ENCODE data around the gene USP47.
A peak's percentile ranks its signal among the peaks of the same experiment; 100 is the strongest.

The USP47 gene

DNA sequence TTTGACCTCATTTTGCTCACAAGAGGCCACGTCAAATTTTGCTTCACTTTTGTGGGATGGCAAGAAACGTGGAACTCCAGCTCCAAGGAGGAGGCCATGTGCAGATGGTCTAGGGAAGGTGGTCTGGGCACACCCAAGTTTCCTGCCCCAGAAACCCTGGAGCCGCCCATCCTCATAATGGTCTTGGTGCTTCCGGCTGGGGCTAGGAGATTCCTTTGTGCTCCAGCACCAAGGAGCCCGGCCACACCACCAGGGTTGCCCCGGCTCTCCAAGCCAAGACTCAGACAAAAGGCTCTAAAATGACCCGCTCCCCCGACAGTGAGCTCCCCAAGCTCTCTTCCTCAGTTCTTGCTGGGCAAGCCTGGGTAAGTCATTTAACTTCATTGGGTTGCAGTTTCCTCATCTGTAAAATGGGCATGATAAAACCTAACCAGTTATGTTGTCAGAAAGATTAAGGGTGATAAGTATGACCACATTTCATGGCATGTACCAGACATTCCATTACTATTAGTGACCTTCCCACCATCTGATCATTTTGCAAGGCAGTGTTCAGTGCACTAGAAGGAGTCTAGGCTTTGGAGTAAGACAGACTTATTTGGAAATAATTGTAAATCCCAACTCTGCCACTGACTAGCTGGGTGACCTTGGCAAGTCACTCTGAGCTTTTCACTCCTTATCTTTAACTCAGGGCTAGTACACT lies 143.4 kb downstream of the USP47 start:
- no peak for DNase-seq

DNA sequence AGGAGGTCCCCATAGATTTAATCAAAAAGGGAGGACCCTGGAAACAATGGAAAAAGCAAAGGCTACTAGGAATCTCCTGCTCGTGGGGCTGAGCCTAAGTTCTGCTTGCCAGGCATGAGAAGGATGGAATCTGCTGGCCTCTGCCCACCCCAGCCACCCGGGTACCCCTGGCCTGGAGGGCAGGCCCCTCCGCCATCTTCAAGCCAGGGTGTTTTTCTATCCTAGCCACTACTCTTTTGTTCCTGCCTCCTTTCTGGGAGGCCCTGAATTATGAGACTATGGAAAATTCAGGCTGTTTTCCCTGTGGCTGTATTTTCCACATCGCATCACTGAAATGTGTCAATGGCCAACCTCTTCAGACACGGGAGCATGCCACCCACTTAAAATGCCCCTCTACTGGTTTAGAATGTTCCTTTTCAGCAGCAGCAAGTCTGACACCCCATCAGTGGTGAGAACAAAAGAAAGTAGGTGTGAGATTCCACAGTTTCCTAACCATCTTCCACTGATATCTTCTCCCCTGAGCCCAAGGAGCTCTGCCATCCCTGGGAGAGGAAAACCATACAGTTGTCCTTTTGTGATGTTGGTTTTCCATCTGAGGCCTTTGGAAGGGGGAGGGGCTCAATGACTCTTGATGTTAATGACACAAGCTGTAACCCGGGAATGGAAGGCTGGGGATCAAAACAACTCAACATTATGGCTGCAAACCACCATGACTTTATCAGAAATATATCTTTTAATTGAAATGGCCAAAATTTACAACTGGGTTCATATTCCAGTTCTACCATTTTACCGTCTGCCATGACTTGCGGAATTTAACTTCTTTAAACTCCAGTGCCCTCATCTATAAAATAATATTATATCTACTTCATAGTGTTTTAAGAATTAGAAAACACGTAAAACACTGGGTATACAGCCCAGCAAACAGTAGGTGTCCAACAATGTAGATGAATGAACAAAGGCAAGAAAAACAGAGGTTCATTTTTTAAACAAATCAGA lies 144.5 kb downstream of the USP47 start:
- DNase-seq, result no peak

GRCh38 chr11:11987503-11988022 lies 145.8 kb downstream of the USP47 start:
- DNase-seq, result no peak

DNA sequence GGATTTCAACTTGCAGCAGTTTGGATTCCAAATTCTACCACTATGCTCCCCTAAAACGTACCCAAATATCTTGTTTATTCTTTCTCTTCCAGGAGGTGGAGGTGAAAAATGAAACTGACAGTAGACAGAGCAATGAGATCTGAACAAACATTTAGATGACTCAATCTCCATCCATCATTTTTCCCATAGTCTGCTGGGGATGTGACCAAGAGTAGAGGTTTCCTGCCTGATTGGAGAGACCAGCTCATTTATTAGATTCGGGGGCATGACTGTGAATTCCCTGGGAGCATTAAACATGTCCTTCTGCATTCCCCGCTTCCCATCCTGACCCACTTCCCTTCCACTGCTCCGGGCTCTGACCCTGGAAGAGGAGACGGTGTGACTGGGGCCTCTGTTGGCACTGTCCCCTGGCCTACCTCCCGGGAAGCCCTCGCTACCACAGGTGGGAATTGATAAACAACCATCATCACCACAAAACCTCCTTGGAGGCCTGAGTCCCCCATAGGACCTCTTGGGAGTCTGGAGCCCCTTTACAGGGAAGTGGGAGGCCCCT lies 146.4 kb downstream of the USP47 start:
- no peak for DNase-seq

- DNase-seq, result no peak
Measured at GRCh38 chr11:11988681-11989261, 147.0 kb downstream of the USP47 start.

GRCh38 chr11:11989774-11990744 lies 148.3 kb downstream of the USP47 start:
- no peak for DNase-seq

- DNase-seq, result no peak
Measured at GRCh38 chr11:11992257-11993212, 150.8 kb downstream of the USP47 start.

- no peak for DNase-seq
Measured at GRCh38 chr11:11993839-11994238, 152.1 kb downstream of the USP47 start.

DNA sequence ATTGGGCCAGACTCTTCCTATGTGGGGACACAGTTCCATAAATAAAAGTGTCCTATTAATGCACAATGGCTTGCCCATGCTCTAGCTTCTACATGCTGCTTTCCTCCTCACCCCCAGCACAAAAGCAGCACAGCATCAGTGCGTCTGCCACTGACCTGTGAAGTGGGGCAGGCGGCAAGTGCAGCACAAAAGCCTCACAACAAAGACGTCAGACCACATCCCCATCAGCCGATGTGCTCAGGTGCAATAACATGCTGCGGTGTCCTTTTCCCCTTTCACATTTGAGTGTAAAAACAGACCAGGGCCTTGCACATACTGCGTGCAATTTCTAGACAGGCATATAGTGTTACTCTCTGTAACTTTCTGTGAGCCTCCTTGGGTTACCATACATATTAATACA lies 153.8 kb downstream of the USP47 start:
- no peak for DNase-seq

- DNase-seq, result no peak
Measured at GRCh38 chr11:11996321-11997048, 154.7 kb downstream of the USP47 start.

- DNase-seq, result no peak
Measured at GRCh38 chr11:11997049-11997322, 155.2 kb downstream of the USP47 start.

GRCh38 chr11:11998091-11998781 lies 156.5 kb downstream of the USP47 start:
- DNase-seq, result no peak

GRCh38 chr11:12001186-12001585 lies 159.4 kb downstream of the USP47 start:
- DNase-seq, result peak; percentile 82

- DNase-seq, result no peak
Measured at GRCh38 chr11:12003336-12003735, 161.6 kb downstream of the USP47 start.

GRCh38 chr11:12003815-12004214 lies 162.0 kb downstream of the USP47 start:
- DNase-seq, result no peak

- no peak for DNase-seq
Measured at GRCh38 chr11:12005061-12005460, 163.3 kb downstream of the USP47 start.

DNA sequence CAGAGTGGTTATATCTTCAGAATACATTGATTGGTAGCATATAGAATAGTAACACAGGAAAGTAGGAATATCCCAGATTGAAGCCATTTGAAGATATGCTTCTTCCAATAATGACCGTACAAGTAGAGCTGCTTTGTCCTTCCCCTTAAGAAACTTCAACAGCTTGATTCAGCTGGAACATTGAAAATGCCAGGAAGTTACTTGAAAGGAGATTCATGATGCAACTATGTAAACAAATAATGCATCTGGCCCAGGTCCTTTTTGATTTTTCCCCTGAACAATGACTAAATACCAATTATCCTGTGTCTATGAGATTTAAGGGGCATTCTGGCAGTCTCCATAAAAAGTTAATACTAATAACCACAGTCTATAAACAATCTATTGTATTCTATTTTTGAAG lies 163.7 kb downstream of the USP47 start:
- no peak for DNase-seq

- no peak for DNase-seq
Measured at GRCh38 chr11:12006552-12007229, 164.9 kb downstream of the USP47 start.

DNA sequence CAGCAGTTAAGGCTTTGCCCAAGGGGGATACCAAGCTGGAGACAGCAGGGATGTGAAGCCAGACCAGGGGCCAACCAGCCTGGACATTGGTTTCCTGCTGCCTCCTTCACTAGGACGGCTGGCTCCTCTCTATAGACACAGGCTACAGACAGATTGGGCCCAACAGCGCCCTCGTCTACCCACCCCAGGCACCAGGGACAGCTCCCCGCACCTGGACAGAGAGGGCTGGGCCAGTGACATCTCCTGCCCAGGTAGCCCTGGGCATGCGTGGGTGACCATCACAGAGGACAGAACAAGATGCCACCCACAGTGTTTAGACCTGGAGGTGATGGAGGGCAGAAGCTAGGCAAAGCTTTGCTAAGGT lies 165.4 kb downstream of the USP47 start:
- no peak for DNase-seq
